GM12878 (cell line): Measurements from ENCODE around the gene NADSYN1.

Experiments used
- EP300 ChIP-seq, 2 experiments: fragments of 150-350 bp in 1 of 2; IDR thresholded peaks; 2 replicates each; pipeline ENCODE4 v1.6.1; 2011 to 2012; ENCODE audit warnings: low read depth in 2 of 2, low read length in 2 of 2, borderline replicate concordance in 1 of 2, improper control_type of control experiment in 1 of 2, inconsistent platforms in 1 of 2; ENCODE audit not compliant: control insufficient read depth in 1 of 2
- MTA2 ChIP-seq: fragments of 450-650 bp; IDR thresholded peaks from 2 replicates; pipeline ENCODE4 v1.6.1; 2016; ENCODE audit warnings: low read depth, mild to moderate bottlenecking, moderate library complexity
- RAD21 ChIP-seq: IDR thresholded peaks from 2 replicates; pipeline ENCODE4 v1.6.1; 2011; ENCODE audit warnings: mild to moderate bottlenecking, low read depth, low read length, moderate library complexity; ENCODE audit not compliant: insufficient read depth
- TARDBP ChIP-seq: IDR thresholded peaks from 2 replicates; pipeline ENCODE4 v1.6.1; 2016; ENCODE audit warnings: borderline replicate concordance
- ZNF274 ChIP-seq: IDR thresholded peaks from one replicate; pipeline ENCODE4 v1.8.0; 2011; ENCODE audit not compliant: insufficient read length, insufficient read depth
- ZNF622 ChIP-seq: fragments of 450-650 bp; IDR thresholded peaks from 2 replicates; pipeline ENCODE4 v1.6.1; 2017; ENCODE audit warnings: mild to moderate bottlenecking, inconsistent platforms
- TF ChIP-seq, protein P1 (sequence below), 3 experiments: IDR thresholded peaks in 2 of 3; conservative IDR thresholded peaks in 1 of 3; 2 replicates each; pipeline ENCODE4 v1.5.1; 2011; ENCODE audit warnings: low read depth in 3 of 3, low read length in 3 of 3, mild to moderate bottlenecking in 3 of 3, control low read depth in 2 of 3, moderate library complexity in 2 of 3, inconsistent platforms in 1 of 3, mixed read lengths in 1 of 3; ENCODE audit not compliant: control insufficient read depth in 2 of 3, insufficient read depth in 1 of 3; ENCODE audit errors: extremely low read depth in 1 of 3
- TF ChIP-seq, protein P2 (sequence below): IDR thresholded peaks from 2 replicates; pipeline ENCODE4 v1.6.1; 2011; ENCODE audit warnings: borderline replicate concordance, low read depth, mild to moderate bottlenecking, moderate library complexity, mixed read lengths, low read length; ENCODE audit not compliant: insufficient read depth; ENCODE audit errors: extremely low read length
- TF ChIP-seq, protein P3 (sequence below): IDR thresholded peaks from 2 replicates; pipeline ENCODE4 v1.6.1; 2012; ENCODE audit warnings: mild to moderate bottlenecking, low read depth, low read length

DNA sequence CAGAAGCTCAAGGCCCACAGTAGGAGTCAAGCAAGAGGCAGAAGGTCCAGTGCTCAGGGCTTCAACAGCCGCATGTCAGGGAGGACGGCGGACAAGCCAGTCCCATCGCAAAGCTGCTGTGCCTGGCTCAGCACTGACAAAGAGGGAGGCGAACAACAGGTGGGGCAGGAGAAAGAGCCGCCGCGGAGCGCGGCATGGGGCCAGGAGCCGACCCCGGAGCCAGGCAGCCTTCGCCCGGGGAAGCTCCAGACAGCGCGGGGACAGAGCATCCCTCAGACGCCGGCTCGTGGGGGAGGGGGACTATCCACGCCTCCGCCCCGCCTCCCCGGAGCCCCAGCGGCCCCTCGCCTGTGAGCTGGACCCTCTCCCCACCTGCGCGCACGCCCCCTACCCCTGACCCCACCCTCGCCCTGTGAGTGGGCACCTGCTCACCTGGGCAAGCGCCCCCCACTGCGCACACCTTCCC, 5.2 kb upstream of the NADSYN1 start:
- TF ChIP-seq, protein P1, sequence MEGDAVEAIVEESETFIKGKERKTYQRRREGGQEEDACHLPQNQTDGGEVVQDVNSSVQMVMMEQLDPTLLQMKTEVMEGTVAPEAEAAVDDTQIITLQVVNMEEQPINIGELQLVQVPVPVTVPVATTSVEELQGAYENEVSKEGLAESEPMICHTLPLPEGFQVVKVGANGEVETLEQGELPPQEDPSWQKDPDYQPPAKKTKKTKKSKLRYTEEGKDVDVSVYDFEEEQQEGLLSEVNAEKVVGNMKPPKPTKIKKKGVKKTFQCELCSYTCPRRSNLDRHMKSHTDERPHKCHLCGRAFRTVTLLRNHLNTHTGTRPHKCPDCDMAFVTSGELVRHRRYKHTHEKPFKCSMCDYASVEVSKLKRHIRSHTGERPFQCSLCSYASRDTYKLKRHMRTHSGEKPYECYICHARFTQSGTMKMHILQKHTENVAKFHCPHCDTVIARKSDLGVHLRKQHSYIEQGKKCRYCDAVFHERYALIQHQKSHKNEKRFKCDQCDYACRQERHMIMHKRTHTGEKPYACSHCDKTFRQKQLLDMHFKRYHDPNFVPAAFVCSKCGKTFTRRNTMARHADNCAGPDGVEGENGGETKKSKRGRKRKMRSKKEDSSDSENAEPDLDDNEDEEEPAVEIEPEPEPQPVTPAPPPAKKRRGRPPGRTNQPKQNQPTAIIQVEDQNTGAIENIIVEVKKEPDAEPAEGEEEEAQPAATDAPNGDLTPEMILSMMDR (IDR thresholded peaks at IDR 0.05 in 2 of 3, conservative IDR thresholded peaks at IDR 0.05 in 1 of 3; ENCODE audit: control insufficient read depth in 2 of 3, extremely low read depth in 1 of 3, insufficient read depth in 1 of 3, low read depth in 3 of 3, low read length in 3 of 3), result no peak
- TF ChIP-seq MTA2, result no peak
- TF ChIP-seq, protein P2, sequence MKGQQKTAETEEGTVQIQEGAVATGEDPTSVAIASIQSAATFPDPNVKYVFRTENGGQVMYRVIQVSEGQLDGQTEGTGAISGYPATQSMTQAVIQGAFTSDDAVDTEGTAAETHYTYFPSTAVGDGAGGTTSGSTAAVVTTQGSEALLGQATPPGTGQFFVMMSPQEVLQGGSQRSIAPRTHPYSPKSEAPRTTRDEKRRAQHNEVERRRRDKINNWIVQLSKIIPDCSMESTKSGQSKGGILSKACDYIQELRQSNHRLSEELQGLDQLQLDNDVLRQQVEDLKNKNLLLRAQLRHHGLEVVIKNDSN, result no peak
- no peak for TF ChIP-seq ZNF274
- no peak for TF ChIP-seq ZNF622
- TF ChIP-seq EP300 (IDR thresholded peaks at IDR 0.05; ENCODE audit: borderline replicate concordance in 1 of 2, control insufficient read depth in 1 of 2, low read depth in 2 of 2, low read length in 2 of 2), result no peak
- no peak for TF ChIP-seq RAD21
- TF ChIP-seq TARDBP, result no peak
- TF ChIP-seq, protein P3, sequence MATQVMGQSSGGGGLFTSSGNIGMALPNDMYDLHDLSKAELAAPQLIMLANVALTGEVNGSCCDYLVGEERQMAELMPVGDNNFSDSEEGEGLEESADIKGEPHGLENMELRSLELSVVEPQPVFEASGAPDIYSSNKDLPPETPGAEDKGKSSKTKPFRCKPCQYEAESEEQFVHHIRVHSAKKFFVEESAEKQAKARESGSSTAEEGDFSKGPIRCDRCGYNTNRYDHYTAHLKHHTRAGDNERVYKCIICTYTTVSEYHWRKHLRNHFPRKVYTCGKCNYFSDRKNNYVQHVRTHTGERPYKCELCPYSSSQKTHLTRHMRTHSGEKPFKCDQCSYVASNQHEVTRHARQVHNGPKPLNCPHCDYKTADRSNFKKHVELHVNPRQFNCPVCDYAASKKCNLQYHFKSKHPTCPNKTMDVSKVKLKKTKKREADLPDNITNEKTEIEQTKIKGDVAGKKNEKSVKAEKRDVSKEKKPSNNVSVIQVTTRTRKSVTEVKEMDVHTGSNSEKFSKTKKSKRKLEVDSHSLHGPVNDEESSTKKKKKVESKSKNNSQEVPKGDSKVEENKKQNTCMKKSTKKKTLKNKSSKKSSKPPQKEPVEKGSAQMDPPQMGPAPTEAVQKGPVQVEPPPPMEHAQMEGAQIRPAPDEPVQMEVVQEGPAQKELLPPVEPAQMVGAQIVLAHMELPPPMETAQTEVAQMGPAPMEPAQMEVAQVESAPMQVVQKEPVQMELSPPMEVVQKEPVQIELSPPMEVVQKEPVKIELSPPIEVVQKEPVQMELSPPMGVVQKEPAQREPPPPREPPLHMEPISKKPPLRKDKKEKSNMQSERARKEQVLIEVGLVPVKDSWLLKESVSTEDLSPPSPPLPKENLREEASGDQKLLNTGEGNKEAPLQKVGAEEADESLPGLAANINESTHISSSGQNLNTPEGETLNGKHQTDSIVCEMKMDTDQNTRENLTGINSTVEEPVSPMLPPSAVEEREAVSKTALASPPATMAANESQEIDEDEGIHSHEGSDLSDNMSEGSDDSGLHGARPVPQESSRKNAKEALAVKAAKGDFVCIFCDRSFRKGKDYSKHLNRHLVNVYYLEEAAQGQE, result no peak
